Measurements from ENCODE around the gene EPB41L4A. TPM values are rescaled to one million over a fixed set of nuclear protein-coding genes. Genes with fewer than 3 reads are reported as not detected.

Gene EPB41L4A
- total RNA-seq, 1 donor from 2014 or later, result 20.5 TPM

DNA sequence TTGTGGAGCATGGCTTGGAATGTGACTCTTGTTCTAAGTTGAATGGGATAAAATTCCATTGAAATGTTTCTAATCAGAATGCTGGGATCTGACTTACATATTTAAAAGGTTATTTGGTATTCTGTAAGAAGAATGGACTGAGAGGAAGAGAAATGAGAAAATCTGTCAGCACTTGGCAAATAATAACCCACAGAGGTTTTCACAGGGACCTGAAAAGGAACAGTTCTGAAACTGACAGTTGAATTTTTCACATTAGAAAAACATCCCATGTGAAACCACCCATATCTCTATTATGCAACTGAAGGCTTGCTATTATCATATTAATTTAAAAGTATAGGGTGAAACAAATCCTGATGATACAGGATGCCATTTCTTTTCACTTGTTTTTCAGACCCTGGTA lies 302.7 kb downstream of the EPB41L4A start:
- intact Hi-C loops (cut with DNase I), result no loop called here
- no peak for ATAC-seq (ENCODE audit: poor library complexity)
- no peak for DNase-seq

DNA sequence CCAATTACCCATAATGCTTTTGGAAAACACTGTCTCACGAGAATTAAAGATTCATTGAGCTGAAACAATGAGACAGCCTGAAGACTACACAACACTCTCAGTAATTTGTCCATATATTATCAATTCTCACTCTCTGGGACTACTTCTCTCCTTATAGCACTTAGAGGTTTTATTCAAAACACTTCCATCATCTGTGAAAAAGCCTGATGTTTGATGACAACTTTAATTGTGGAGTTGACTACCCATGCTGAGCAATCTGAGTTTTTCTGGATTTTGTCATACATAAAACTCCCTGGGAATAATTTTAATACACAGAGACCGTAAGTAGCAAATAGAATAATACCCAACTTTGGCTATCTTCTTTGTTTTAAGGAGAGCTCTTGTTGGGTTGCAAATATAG lies 305.5 kb downstream of the EPB41L4A start:
- ATAC-seq (ENCODE audit: poor library complexity), result no peak
- intact Hi-C loops (cut with DNase I), result no loop called here
- no peak for DNase-seq

Measured in Right ventricle myocardium superior (tissue), 1 donor.